Activated CD8-positive, alpha-beta T cell treated with anti-CD3 and anti-CD28 coated beads for 36 hours (primary cell): ENCODE results near the gene TK2. TPM values are rescaled to one million over a fixed set of nuclear protein-coding genes. Genes with fewer than 3 reads are reported as not detected.
A peak's percentile ranks its signal among the peaks of the same experiment; 100 is the strongest.
"Not testable (repeated sequence)": the region's sequence is repeated elsewhere in the genome, so short reads cannot be mapped to it uniquely, and the experiment has no call there.

Source experiments
- ATAC-seq: fragments of 200-7000 bp; cut with Tn5 transposase; one replicate; pipeline ENCODE4 v1.10.0; 2021; ENCODE audit warnings: mild to moderate bottlenecking, moderate library complexity
- CTCF ChIA-PET: fragments of 350-600 bp; sonication (Branson Sonifier 250); formaldehyde crosslinking; loops from one replicate; lab custom pipeline; 2021; ENCODE audit warnings: antibody characterized with exemption; lab: Charles Lee
- POLR2A ChIA-PET: fragments of 350-600 bp; sonication (Branson Sonifier 250); formaldehyde crosslinking; loops from one replicate; lab custom pipeline; 2021; ENCODE audit warnings: antibody characterized with exemption; lab: Charles Lee
- DNase-seq: peaks from one replicate; pipeline ENCODE4 v3.0.0-alpha.2; 2020
- H3K27ac Mint-ChIP-seq: one replicate; pipeline ENCODE4 v1.8.0; 2021; ENCODE audit warnings: mild to moderate bottlenecking, mixed read lengths
- H3K27me3 Mint-ChIP-seq: one replicate; pipeline ENCODE4 v1.8.0; 2021; ENCODE audit warnings: mixed read lengths
- H3K36me3 Mint-ChIP-seq: one replicate; pipeline ENCODE4 v1.8.0; 2021; ENCODE audit warnings: low read depth, mixed read lengths
- H3K4me1 Mint-ChIP-seq: one replicate; pipeline ENCODE4 v1.8.0; 2021; ENCODE audit warnings: low read depth, mixed read lengths
- H3K4me3 Mint-ChIP-seq: one replicate; pipeline ENCODE4 v1.8.0; 2021; ENCODE audit warnings: mild to moderate bottlenecking, moderate library complexity, mixed read lengths
- H3K9me3 Mint-ChIP-seq: one replicate; pipeline ENCODE4 v1.8.0; 2021; ENCODE audit warnings: mixed read lengths
- intact Hi-C: fragments of 100-400 bp; cut with micrococcal nuclease; formaldehyde crosslinking; loops from one replicate; pipeline ENCODE4 v1.10.0; 2022
- total RNA-seq, 2 experiments: library from RNA; stranded (reverse); gene quantifications; one replicate each; pipeline ENCODE4 v1.2.3, GENCODE V29; 2021
- TF ChIP-seq, protein P1 (sequence below): fragments of 200-600 bp; IDR thresholded peaks from one replicate; pipeline ENCODE4 v1.8.0; 2022; ENCODE audit warnings: antibody characterized with exemption, mild to moderate bottlenecking

Gene TK2
- total RNA-seq, 2 experiments from 2014 or later, result 3.2 to 4.4 TPM

DNA sequence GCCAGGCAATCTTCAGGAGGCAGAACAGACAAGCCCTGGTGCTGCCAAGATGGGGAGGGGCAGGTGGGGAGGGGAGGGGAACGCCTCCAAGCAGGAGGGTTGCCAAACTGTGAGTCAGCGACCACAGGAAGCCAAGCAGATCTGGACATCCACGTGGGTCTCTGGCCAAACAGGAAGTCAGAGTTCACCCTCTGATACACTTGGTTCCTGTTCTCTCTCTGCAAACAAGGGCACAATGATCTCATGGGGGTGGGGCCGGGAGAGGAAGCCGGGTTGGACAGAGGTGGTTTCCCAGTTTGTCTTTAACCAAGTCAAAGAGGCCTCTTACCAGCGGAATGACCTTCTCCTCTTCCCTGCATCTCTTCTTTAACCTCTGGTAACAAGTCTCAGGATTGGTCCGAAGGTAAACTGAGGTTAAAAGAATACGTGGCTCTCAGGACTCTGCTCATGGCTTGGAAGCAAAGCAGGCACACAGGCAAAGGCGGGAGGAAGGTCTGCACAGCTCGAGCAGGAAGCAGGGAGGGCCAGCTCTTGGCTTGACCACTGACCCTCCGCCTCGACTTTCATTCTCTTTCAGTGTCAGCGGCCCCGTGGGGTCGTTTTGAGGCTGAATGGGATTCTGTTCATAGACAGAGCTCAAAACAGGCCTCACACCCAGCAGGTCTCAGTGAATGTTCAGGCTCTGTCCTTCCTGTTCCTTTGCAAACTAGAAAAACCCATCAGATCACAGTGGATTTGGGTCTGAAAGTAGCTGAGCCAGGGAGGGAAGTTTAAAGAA lies 32.9 kb downstream of the TK2 start:
- H3K9me3 Mint-ChIP-seq, result no peaks in the 10 kb centered on the region
- DNase-seq (peak; percentile 94), ATAC-seq (peak; percentile 91)
- H3K27ac Mint-ChIP-seq, result peak overlapping the region; percentile 97
- no peaks in the 10 kb centered on the region for H3K36me3 Mint-ChIP-seq
- ChIA-PET POLR2A (no interaction called here), CTCF (interaction anchor here (0.9 to 1.3 kb wide), 4 partner anchors 72 to 160 kb away, joined by 3 to 4 read pairs (median 4); no protein-coding TSS in a partner anchor)
- intact Hi-C loops, result loop anchor here (2.0 kb wide), 1 partner anchor 34 kb away; the partner anchor contains the start of gene TK2
- H3K4me1 Mint-ChIP-seq, result peaks cover 62% of the 10 kb centered on the region
- TF ChIP-seq, protein P1, sequence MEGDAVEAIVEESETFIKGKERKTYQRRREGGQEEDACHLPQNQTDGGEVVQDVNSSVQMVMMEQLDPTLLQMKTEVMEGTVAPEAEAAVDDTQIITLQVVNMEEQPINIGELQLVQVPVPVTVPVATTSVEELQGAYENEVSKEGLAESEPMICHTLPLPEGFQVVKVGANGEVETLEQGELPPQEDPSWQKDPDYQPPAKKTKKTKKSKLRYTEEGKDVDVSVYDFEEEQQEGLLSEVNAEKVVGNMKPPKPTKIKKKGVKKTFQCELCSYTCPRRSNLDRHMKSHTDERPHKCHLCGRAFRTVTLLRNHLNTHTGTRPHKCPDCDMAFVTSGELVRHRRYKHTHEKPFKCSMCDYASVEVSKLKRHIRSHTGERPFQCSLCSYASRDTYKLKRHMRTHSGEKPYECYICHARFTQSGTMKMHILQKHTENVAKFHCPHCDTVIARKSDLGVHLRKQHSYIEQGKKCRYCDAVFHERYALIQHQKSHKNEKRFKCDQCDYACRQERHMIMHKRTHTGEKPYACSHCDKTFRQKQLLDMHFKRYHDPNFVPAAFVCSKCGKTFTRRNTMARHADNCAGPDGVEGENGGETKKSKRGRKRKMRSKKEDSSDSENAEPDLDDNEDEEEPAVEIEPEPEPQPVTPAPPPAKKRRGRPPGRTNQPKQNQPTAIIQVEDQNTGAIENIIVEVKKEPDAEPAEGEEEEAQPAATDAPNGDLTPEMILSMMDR, result no peak
- no peaks in the 10 kb centered on the region for H3K27me3 Mint-ChIP-seq
- peak overlapping the region; percentile 78 for H3K4me3 Mint-ChIP-seq

DNA sequence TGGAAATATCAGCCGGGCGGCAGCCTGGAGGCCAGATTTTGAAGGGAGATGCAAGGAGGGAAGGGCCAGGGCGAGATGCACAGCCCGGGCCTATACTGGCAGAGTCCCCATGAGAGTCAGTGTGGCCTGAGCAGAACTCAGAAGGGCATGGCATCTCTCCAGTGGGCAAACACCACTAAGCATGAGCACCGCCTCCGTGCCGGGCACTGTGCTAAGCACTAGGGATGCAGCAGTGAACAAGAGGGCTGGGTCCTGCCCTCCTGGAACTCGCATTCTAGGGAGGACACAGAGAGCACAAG lies 33.5 kb downstream of the TK2 start:
- no peak for ATAC-seq
- no peaks in the 10 kb centered on the region for H3K9me3 Mint-ChIP-seq

DNA sequence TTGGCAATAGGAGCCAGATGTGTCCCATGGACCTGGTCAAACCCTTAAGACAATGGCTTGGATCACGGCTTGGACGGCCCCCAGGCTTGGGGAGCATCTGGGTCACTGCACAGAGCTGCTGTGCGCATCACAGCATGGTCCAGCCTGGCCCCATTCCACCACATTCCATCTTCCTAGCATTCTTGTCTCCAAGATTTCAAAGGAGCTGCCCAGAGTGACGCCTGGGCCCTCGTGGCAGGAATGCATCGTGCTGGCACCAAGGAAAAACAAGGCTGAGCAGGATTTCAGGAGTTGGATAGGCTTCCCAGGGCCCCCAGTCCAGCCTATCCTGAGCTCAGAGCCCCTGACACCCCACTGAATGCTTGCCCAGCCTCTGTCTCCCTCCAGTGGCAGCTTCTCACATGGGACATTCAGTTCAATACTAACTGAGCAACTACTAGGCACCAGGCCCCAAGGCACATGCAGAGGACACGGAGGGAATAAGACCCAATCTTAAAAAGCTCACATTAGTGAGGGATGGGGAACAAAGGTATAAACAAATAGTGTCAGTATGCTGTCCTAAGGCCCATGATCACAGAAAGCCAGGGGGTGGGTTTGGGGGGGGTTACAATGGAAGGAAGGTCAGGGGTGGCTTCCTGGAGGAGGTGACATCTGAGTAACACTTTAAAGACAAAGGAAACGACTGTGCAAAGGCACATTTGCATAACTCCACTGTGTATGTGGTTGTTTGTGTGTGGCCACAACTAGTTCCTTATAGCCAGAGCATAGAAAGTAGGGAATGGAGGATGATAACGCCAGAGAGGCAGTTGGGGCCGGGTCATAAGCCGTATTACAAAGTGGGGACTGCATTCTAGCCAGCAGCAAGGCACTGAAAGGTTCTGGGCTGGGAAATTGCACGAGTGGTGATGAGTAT lies 34.1 kb downstream of the TK2 start:
- Mint-ChIP-seq H3K27ac (peak overlapping the region; percentile 97), H3K9me3 (no peaks in the 10 kb centered on the region), H3K36me3 (no peaks in the 10 kb centered on the region), H3K4me1 (peaks cover 52% of the 10 kb centered on the region), H3K4me3 (peak overlapping the region; percentile 78), H3K27me3 (no peaks in the 10 kb centered on the region)
- peak; percentile 67 for DNase-seq
- ChIA-PET POLR2A (interaction anchor here (0.5 to 1.2 kb wide), 3 partner anchors 32 to 109 kb away, joined by 3 read pairs; partner anchors contain the start of gene TK2), CTCF (interaction anchor here (0.8 to 1.5 kb wide), 11 partner anchors 23 to 88 kb away, joined by 3 to 6 read pairs (median 4); partner anchors contain the start of gene CKLF)
- intact Hi-C loops, result loop anchor here (2.0 kb wide), 1 partner anchor 35 kb away; the partner anchor contains the start of gene TK2
- TF ChIP-seq, protein P1, result peak; percentile 43
- no peak for ATAC-seq

More for the DNA sequence above, 33.5 kb downstream of the TK2 start:
- Mint-ChIP-seq H3K27me3 (no peaks in the 10 kb centered on the region), H3K4me1 (peaks cover 58% of the 10 kb centered on the region), H3K4me3 (peak overlapping the region; percentile 78), H3K27ac (peak overlapping the region; percentile 97), H3K36me3 (no peaks in the 10 kb centered on the region)
- CTCF ChIA-PET, result interaction anchor here (1.2 to 1.5 kb wide), 3 partner anchors 36 to 40 kb away, joined by 4 to 5 read pairs (median 4); partner anchors contain the start of gene CKLF
- no peak for DNase-seq
- TF ChIP-seq, protein P1, result no peak
- POLR2A ChIA-PET, result interaction anchor here (0.5 to 1.2 kb wide), 2 partner anchors 32 to 34 kb away, joined by 3 read pairs; partner anchors contain the start of gene TK2
- intact Hi-C loops, result loop anchor here (2.0 kb wide), 1 partner anchor 34 kb away; the partner anchor contains the start of gene TK2

DNA sequence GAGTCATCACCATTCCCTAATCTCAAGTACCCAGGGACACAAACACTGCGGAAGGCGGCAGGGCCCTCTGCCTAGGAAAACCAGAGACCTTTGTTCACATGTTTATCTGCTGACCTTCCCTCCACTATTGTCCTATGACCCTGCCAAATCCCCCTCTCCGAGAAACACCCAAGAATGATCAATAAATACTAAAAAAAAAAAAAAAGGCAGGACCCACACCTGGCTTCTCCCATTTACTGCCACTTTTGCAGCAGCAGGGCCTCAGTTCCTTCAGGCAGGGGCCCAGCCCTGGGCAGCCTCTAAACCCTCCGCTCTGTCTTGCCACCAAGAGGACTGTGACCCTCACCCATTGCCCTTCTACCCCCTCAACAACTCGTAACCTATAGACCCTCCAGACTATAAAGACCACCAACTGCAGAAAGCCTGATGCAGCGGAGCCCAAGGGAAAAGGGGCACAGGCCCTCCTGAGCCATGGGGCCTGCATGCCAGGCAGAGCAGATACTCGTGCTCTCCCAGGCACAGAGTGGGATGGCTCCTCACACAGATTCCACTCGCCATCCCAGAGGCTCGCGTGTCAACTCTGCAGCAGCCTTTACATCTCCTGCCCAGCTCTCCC lies 34.8 kb downstream of the TK2 start:
- ATAC-seq, DNase-seq, H3K9me3 Mint-ChIP-seq, intact Hi-C loops, H3K36me3 Mint-ChIP-seq, H3K4me3 Mint-ChIP-seq, H3K27me3 Mint-ChIP-seq: not testable (repeated sequence)
- POLR2A ChIA-PET, result interaction anchor here (1.0 to 1.2 kb wide), 2 partner anchors 35 to 109 kb away, joined by 3 read pairs; partner anchors contain the start of gene TK2
- Mint-ChIP-seq H3K27ac (peak overlapping the region; percentile 97), H3K4me1 (peaks cover 44% of the 10 kb centered on the region)
- CTCF ChIA-PET, result interaction anchor here (0.8 to 1.5 kb wide), 11 partner anchors 24 to 89 kb away, joined by 3 to 6 read pairs (median 4); partner anchors contain the start of gene CKLF

DNA sequence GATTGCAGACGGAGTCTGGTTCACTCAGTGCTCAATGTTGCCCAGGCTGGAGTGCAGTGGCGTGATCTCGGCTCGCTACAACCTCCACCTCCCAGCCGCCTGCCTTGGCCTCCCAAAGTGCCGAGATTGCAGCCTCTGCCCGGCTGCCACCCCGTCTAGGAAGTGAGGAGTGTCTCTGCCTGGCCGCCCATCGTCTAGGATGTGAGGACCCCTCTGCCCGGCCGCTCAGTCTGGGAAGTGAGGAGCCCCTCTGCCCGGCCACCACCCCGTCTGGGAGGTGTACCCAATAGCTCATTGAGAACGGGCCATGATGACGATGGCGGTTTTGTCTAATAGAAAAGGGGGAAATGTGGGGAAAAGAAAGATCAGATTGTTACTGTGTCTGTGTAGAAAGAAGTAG lies 35.5 kb downstream of the TK2 start:
- ATAC-seq, CTCF ChIA-PET, intact Hi-C loops, H3K36me3 Mint-ChIP-seq, DNase-seq, POLR2A ChIA-PET, H3K4me3 Mint-ChIP-seq, H3K9me3 Mint-ChIP-seq, H3K27ac Mint-ChIP-seq, H3K27me3 Mint-ChIP-seq: not testable (repeated sequence)
- H3K4me1 Mint-ChIP-seq, result peaks cover 38% of the 10 kb centered on the region
